Measurements from ENCODE around the gene CCR7. TPM values are rescaled to one million over a fixed set of nuclear protein-coding genes. Genes with fewer than 3 reads are reported as not detected.
A peak's percentile ranks its signal among the peaks of the same experiment; 100 is the strongest.

CCR7 gene
- total and polyA plus RNA-seq, 2 of the 13 experiments (the other 11 are each of a cell fraction or from before 2014, with no cell fraction given): 0.04 to 0.53 TPM

DNA sequence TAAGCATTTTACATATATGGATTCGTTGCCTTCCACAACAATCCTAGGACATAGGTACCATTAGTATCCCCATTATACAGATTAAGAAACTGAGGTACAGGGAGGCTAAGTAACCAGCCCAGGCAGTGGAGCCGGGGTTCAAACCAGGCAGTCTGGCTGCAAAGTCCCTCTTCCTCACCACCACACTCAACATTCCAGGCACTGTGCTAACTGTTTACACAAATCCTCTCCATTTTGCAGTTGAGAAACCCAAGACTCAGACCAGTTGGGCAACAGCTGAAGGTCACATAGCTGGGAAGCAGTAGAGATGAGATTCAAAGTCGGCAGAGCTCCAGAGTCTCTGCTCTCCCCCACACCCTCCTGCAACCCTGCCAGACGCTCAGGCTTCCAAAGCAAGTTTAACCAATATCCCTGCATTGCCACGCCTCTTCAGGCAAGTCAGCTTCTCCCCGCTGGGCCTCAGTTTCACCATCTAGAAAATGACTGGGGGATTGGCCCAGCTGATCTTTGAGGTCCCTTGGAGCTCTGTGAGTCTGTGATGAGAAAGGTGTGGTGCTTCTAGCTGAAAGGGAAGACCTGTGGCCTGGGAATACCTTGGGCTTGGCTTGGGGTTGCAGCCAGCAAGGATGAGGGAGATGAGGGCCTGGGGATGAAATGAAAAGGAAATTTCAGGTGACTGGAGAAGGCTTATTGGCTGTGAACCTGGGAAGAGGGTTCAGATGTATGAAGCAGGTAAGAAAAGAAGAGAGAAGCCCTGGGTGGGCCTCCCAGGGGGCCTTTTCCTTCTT is 14.0 kb downstream of the CCR7 start (continued):
- TF ChIP-seq, protein P1, sequence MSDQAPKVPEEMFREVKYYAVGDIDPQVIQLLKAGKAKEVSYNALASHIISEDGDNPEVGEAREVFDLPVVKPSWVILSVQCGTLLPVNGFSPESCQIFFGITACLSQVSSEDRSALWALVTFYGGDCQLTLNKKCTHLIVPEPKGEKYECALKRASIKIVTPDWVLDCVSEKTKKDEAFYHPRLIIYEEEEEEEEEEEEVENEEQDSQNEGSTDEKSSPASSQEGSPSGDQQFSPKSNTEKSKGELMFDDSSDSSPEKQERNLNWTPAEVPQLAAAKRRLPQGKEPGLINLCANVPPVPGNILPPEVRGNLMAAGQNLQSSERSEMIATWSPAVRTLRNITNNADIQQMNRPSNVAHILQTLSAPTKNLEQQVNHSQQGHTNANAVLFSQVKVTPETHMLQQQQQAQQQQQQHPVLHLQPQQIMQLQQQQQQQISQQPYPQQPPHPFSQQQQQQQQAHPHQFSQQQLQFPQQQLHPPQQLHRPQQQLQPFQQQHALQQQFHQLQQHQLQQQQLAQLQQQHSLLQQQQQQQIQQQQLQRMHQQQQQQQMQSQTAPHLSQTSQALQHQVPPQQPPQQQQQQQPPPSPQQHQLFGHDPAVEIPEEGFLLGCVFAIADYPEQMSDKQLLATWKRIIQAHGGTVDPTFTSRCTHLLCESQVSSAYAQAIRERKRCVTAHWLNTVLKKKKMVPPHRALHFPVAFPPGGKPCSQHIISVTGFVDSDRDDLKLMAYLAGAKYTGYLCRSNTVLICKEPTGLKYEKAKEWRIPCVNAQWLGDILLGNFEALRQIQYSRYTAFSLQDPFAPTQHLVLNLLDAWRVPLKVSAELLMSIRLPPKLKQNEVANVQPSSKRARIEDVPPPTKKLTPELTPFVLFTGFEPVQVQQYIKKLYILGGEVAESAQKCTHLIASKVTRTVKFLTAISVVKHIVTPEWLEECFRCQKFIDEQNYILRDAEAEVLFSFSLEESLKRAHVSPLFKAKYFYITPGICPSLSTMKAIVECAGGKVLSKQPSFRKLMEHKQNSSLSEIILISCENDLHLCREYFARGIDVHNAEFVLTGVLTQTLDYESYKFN (CRISPR knock-in tag; conservative IDR thresholded peaks at IDR 0.05): peak; percentile 89
- TF ChIP-seq ZMYM4 (CRISPR knock-in tag; IDR thresholded peaks at IDR 0.05): peak; percentile 82
- no peak; the same call in 1 of the 2 replicates for TF ChIP-seq ZNF75D (CRISPR knock-in tag; IDR thresholded peaks at IDR 0.05; ENCODE audit: borderline replicate concordance)
- TF ChIP-seq ZNF234 (CRISPR knock-in tag; conservative IDR thresholded peaks at IDR 0.05): no peak
- TF ChIP-seq, protein P2, sequence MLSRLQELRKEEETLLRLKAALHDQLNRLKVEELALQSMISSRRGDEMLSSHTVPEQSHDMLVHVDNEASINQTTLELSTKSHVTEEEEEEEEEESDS (CRISPR knock-in tag; IDR thresholded peaks at IDR 0.05; ENCODE audit: borderline replicate concordance): no peak
- peak; percentile 95 to 98 for TF ChIP-seq EP300 (IDR thresholded peaks at IDR 0.05; ENCODE audit: low read depth in 2 of 2, low read length in 2 of 2)
- TF ChIP-seq EP300 (CRISPR knock-in tag; IDR thresholded peaks at IDR 0.05; ENCODE audit: borderline replicate concordance): peak; percentile 96
- TF ChIP-seq ZNF691 (CRISPR knock-in tag; IDR thresholded peaks at IDR 0.05; ENCODE audit: borderline replicate concordance, low read depth): 0 out of 2 replicates have a peak, but pooled peaks have one; percentile 58
- no peak for TF ChIP-seq ZNF713 (CRISPR knock-in tag; IDR thresholded peaks at IDR 0.05)
- no peak for TF ChIP-seq BATF2 (CRISPR knock-in tag; IDR thresholded peaks at IDR 0.05)
- TF ChIP-seq CBX1 (IDR thresholded peaks at IDR 0.05; ENCODE audit: low read depth): peak; percentile 97
- peak; percentile 96 for TF ChIP-seq ISL2 (CRISPR knock-in tag; IDR thresholded peaks at IDR 0.05)
- TF ChIP-seq ZEB1 (IDR thresholded peaks at IDR 0.05; ENCODE audit: insufficient replicate concordance, low read depth): peak; percentile 56
- no peak for TF ChIP-seq SNRNP70 (IDR thresholded peaks at IDR 0.05; ENCODE audit: low read depth, low read length)
- TF ChIP-seq SETDB1 (CRISPR knock-in tag; IDR thresholded peaks at IDR 0.05; ENCODE audit: borderline replicate concordance): no peak
- TF ChIP-seq ZSCAN25 (CRISPR knock-in tag; IDR thresholded peaks at IDR 0.05): peak; percentile 99
- peak; percentile 98 for TF ChIP-seq RARA (CRISPR knock-in tag; IDR thresholded peaks at IDR 0.05)
- TF ChIP-seq MEIS1 (CRISPR knock-in tag; IDR thresholded peaks at IDR 0.05; ENCODE audit: borderline replicate concordance): peak; percentile 29; the same call in 1 of the 2 replicates
- 0 out of 2 replicates have a peak, but pooled peaks have one; percentile 88 for TF ChIP-seq ZNF17 (CRISPR knock-in tag; IDR thresholded peaks at IDR 0.05)
- peak; percentile 79; the same call in 1 of the 2 replicates for TF ChIP-seq ZFP90 (CRISPR knock-in tag; IDR thresholded peaks at IDR 0.05; ENCODE audit: borderline replicate concordance)
- TF ChIP-seq TCF7 (IDR thresholded peaks at IDR 0.05; ENCODE audit: low read depth): peak; percentile 81
- TF ChIP-seq ZNF383 (CRISPR knock-in tag; IDR thresholded peaks at IDR 0.05; ENCODE audit: borderline replicate concordance): no peak
